GM21723 (cell line): ENCODE measurements around the gene LRRK1.
"Not testable (repeated sequence)": the region's sequence is repeated elsewhere in the genome, so short reads cannot be mapped to it uniquely, and the experiment has no call there.

Source experiments
- ATAC-seq: cut with Tn5 transposase; IDR thresholded peaks from one replicate; pipeline ENCODE4 v1.9.1; 2021; ENCODE audit warnings: mild to moderate bottlenecking, moderate library complexity; ENCODE audit not compliant: unreplicated experiment

The LRRK1 gene

DNA sequence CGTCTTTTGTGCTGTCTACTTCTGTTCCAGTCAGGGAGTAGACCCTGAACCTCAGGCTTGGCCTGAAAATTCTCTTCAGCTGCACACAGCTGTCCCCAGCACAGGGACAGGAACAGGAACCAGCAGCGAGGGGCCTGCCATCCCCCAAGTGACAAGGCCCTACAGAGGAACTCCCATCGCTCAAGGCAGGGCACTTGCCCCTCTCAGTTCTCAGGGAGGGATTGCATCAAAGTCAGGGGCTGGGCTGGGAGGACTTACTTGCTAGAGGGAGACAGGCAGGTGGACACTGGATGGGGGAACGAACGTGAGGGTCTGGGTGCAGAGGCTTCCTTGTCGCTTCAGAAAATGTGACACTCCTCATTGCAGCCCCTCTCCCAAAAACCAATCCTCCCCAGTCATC, 169.1 kb downstream of the LRRK1 start:
- no peak for ATAC-seq

DNA sequence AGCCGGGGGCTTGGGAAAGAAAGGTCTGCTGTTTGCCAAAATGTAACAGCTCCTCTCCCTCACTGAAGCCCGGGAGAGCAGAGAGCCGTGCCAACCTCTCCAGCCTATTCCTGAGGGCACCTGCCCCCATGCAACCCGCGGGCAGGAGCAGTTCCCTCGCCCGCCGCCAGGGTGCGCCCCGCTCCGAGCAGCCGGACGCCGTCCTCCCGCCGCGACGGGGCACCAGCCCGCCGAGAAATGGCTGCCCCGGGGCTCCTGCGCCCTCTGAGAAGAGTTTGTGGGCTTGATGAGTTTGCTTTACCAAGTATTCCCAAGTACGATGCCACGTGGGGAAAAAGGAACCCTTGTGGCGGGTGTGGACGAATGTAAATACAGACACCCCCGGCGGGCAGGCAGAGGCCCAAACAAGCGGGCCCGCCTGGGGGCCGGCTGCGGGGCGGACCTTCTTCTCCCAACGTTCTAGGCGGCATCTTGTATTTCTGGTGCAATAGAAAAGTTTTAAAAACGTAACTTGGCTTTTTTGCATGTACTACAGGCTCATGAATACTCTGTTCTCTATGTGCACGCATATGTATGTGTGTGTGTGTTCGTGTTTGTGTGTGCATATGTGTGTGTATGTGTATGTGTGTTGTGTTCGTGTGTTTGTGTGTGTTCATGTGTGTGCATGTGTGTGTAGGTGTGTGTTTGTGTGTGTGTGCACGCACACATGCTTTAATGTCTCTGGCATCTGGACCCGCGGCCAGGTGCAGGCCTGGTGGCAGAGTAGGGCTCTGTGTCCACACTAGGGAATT, 169.8 kb downstream of the LRRK1 start:
- ATAC-seq = no peak

DNA sequence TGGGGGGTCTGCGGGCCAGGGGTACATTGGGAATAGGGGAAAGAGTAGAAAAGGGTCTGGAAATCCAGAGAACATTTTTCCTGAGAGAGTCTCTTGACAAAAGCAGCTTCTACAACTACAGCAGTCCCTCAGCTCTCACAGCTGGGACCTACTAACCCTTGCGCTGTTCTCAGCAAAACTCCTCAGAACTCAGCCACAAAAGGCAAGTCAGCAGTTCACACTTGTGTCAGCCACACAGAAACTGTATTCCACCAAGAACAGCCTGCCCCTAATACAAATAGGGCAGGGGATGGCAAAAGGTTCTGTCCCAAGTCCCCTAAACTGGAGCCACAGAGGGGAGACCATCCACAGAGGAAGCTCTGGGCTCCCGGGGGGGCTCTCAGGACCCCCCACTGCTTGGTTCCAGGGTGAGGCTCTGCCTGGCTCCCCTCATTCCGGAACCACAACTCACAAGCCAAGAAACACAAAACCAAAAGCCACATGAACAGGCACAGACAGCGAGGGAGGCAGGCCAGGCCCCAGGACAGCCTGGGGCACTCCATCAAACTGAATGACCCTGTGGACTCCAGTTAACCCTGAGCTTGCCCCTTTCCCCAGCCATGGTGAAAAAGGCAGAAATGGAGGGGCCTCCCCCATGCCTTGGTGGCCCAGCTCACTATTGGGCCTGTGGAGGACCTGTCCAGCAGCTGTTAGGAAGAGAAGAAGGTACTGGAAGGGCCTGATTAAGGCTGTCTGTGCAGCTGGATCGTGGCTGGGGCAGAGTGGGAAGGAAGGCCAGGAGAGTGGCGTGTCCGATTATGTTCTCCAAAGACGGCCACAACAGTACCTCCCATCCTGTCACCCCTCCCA, 170.6 kb downstream of the LRRK1 start:
- ATAC-seq = no peak

DNA sequence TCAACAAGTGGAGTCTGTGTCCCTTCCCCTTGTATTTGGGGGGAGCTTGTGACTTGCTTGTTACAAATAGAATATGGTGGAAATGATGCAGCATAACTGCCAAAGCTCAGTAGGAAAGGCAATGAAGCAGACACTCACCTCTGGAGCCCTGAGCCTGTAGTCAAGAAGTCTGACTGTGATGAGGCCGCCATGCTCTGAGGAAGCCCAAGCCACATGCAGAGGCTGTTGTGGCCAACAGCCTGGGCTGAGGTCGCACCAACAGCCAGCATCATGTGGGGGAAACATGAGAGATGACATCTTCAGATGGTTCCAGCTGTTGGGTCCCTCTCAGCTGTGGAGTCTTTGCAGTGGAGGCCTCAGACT, 171.3 kb downstream of the LRRK1 start:
- ATAC-seq = no peak

DNA sequence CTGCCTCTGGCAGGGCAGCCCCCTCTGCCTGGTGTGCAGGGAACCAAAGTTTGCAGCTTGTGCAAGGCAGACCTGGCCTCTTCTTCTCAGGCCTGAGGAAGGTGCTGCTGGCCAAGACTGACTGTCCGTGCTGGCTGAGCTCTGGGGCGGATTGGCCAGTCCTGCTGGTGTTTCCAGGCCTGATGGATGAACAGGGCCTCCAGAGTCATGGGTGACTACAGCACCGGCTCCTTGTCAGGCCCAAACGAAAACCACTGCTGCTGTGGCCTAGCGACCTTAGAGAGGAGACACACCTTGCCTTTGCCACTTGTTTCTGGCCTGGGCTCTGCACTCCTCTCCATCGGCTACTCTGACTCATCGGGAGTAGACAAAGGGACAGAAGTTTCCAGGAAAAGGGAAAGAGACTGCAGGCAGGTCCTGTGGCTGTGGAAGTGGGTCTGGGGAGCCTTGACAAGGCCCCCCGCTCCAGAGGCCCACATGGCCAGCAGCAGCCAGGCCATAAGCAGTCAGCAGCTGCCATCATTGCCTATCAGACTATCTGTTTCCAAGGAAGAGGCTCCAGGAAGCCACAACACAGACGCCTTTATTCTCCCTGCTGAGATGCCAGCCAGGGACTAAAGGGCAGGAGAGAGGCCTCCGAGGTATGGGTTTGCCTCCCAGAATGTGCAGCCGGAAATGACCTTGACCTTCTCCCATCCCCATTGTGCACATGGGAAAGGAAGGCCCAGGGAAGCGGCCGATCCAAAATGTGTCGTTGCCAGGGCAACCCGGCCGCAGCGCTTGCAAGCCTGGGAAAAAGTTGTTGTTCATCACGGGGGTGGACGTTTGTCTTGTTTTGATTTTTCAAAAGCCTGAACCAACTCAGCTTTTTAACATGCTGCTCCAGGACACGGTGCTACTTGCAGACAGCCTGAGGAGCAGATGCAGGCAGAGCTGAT, 172.2 kb downstream of the LRRK1 start:
- no peak for ATAC-seq

DNA sequence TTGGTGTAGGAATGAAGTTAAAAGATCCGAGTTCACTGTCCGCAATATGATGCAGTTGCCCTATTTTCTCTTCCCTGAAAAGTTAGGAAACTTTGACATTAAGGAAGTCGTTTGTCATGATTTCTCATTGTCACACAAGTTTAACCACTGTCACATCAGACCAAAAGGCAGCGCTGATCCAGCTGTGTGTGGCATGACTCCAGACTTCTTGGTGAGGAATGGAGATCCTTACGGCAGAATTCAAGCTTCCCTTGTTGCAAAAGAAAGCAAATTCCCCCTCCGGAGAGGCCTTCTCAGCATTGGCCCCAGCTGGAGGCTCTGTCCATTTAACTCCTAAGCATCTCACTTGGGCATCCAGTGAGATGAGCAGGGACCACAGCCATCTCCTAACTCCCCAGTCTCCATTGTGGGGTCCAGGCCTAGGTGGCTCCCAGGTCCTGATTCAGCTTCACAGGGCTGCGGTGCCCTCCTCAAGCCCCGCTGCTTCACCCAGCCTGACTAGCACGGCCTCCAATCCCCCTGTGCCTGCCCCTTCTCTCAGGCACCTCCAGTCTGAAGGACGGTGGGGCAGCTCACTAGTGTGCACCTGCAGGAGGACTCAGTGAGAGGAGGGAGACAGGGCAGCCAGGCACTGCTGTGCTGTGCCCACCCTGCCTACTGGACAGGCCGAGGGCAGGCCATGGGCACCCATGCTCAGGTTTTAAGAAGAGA, 173.2 kb downstream of the LRRK1 start:
- ATAC-seq = no peak

DNA sequence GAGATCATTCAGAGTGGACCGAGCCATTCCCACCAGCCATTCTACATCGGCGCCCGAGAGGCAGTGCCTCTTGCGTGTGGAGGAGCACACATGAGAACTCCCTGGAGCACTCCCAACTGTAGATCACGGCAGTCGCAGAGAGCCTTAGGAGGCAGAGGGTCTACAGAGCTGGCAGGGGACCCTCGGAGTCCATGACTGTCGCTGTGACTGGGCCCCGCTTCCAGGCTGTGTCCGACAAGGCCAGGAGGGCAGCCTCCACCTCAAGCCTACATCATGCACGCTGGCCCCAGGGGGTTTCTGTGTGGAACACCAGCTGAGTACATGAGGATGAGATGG, 173.7 kb downstream of the LRRK1 start:
- ATAC-seq = no peak

DNA sequence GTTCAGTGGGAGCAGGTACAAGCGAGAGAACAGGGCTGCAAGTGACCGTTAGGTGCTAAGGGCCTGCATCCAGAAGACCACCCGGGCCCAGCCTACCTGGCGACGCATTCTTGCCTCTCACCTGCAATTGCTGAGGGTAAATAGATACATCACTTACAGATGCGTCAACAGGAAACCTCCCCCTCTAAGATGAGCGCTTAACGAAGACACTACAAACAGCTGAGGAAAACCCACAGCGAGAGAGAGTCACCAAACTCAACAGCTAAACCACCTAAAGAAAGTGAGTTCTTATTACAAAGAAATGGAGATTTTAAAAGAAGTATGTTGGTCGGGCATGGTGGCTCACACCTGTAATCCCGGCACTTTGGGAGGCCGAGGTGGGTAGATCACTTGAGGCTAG, 174.8 kb downstream of the LRRK1 start:
- ATAC-seq = no peak

DNA sequence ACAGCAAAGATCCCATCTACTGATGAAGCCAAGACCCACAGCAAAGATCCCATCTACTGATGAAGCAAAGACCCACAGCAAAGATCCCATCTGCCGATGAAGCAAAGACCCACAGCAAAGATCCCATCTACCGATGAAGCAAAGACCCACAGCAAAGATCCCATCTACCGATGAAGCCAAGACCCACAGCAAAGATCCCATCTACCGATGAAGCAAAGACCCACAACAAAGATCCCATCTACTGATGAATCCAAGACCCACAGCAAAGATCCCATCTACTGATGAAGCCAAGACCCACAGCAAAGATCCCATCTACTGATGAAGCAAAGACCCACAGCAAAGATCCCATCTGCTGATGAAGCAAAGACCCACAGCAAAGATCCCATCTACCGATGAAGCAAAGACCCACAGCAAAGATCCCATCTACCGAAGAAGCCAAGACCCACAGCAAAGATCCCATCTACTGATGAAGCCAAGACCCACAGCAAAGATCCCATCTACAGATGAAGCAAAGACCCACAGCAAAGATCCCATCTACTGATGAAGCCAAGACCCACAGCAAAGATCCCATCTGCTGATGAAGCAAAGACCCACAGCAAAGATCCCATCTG, 176.7 kb downstream of the LRRK1 start:
- not testable (repeated sequence) for ATAC-seq

DNA sequence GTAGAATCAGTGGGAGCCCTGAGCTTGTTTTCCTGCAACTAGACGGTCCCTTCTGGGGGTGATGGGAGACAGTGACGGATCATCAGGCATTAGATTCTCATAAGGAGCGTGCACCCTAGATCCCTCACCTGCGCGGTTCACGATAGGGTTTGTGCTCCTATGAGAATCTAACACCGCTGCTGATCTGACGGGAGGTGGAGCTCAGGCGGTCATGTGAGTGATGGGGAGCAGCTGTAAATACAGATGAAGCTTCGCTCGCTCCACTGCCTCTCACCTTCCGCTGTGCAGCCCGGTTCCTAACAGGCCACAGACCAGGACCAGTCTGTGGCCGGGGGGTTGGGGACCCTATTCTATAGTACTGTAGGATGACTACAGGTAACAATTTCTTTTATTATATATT, 178.0 kb downstream of the LRRK1 start:
- no peak for ATAC-seq

DNA sequence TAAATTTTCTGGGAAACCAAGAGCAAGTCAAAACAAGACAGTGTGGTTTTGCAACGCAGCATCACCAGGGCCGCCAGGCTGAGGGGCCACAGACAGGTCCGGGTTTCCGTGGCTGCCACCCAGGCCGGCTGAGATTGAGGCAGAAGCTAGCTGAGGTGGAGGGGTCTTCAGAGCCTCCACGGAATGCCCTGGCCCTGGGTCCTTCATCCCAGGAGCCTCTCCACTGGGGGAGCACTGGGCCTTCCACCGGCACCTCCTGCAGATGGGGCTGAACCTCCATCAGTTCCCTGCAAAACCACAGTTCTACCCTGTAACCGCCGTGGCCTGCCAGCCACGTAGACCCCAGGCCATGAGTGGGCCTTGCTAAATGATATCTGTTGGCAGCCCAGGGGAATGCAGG, 180.0 kb downstream of the LRRK1 start:
- ATAC-seq = no peak

DNA sequence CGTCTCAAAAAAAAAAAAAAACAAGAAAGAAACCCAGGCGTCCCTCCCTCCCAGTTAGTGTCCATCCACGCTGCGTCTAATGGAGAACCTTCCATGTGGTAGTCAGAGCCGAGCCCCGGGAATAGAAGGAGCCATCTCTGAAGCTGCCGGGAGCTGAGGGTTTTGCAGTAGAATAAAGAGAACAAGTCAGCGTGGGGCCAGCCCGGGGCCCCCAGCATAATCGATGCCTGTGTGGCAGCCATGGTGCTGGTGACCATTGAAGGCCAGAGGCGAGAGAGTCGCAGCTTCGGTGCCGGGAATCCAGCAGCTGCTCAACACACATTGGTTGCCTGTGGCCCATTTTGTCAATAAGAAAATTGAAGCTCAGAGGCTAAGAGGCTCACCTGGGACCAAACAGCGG, 181.0 kb downstream of the LRRK1 start:
- ATAC-seq = no peak

DNA sequence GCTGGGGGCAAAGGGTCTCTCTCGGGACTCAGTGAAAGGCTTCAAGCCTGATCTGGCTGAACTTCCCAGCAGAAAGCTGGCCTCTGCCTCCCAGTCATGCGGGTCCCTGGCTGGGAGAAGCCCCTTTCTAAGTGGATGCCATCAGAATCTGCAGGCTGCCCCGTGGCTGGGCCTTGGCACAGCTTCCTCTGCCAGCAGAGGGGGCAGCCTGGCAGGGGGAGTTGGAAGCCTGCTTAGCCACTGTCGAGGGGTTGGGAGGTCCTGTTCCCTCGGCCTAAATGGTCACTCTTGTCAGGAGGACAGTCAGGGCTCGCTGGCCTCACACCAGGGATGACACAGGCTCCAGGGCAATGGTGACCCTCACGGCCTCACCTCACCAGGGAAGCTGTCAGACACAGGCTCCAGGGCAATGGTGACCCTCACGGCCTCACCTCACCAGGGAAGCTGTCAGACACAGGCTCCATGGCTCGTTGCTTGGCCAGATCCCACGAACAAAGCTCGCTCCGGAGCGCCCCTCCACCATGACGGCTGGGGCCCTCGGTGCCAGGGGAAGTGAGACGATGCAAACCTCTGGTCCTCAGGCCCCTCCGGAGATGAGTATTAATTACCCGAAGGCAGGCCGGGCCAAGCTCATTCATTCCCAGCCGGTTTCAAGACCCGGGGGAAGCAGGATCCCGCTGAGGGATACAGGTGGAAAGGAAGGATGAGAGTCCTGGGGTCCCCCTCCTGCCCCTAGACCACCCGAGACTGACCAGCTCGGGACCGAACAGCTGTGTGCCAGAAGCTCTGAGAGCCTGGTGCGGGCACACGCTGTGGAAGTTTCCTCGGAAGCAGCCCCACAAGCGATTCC, 181.7 kb downstream of the LRRK1 start:
- ATAC-seq = no peak

DNA sequence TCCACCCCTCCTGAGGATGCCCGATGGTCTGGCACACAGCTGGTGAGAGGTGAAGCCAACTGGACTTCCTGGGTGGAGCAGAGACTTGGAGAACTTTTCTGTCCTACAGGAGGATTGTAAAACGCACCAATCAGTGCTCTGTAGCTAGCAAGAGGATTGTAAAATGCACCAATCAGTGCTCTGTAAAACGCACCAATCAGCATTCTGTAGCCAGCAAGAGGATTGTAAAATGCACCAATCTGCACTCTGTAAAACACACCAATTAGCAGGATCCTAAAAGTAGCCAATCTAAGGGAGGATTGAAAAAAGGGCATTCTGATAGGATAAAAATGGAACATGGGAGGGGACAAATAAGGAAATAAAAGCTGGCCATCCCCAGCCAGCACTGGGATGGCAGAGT, 182.5 kb downstream of the LRRK1 start:
- ATAC-seq = no peak

DNA sequence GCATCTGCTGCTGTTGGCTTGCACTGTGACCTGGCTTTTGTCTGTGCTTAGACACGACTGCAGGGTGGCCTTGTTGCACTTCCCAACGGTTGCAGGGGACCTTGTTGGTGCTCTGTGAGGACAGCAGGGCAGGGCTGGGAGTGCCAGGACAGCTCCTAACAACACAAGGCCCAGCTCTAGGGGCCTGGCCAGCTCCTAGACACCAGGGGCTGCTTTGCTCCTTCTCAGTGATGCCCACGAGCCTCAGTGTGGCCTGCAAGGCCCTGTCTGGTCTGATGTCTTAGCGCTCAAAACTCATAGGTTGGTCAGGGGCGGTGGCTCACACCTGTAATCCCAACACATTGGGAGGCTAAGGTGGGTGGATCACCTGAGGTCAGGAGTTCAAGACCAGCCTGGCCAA, 183.6 kb downstream of the LRRK1 start:
- no peak for ATAC-seq

DNA sequence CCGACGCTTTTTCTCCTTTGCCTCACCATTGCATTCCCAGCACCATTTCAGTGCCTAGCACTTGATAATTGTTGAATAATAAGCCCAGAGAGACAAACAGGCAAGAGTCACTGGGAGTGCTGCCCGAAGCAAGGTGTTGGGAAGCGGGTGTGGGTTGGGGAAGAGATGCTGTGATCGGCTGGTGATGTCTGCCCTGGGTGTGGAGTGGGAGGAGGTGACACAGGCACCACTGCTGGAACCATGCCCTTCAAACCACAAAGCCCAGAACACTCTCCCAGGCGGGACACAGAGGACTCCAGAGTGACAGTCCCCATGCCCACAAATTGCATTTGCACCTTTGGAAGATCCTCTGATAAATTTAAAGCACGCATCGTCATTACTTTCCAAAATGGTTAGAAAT, 184.4 kb downstream of the LRRK1 start:
- no peak for ATAC-seq

DNA sequence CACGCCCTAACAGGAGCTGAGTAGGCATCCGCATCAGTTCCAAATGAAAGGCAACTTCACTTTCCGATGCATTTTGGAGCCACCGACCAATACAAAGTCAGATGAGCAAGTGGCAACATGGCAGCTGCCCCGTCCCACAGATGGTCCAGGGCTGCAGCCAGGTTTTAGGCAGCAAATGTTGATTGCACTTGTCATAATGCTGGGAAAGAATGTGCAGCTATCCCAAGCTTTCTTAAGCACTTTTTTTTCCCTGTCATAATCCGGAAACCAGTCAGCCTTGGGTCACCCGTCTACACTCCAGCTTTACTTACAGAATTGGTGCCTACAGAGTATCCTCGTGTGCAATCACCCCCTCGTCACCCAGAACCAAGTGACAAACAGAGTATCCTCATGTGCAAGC, 185.0 kb downstream of the LRRK1 start:
- ATAC-seq = no peak

DNA sequence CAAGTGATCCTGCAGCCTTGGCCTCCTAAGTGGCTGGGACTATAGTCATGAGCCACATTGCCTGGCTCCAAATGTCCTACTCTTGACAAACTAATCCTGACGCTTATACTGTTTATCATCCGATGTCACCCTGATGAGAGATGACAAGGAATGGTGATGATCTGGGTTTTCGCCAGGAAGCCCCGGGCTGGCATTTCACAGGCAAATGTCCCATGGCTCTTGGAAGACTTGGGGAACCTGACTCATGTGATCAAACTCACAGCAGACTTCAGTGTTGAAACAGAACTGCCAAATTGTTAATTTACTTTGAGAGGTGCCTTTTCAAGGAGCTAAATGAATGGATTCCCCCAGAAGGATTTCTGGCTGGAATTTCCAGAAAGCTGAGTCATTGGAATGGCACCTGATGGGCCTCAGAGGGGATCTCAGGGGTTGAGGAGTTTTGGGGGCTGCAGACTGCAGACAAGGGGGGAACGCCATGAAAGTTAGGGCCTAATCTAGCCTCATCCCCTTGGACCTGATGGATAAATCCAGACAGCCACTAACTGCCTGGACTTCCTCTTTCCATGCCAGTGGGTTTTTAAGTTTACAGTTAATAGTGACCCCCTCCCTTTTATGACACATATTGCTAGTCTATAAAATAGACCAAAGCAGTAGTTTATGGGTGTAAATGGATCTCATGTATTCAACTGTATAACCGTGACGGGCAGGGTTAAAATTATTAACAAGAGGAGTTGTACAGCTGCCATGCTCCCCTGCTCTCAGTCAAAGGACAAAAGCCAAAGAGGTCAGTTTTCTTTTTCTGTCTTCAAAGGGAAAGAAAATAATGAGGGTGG, 186.1 kb downstream of the LRRK1 start:
- no peak for ATAC-seq

DNA sequence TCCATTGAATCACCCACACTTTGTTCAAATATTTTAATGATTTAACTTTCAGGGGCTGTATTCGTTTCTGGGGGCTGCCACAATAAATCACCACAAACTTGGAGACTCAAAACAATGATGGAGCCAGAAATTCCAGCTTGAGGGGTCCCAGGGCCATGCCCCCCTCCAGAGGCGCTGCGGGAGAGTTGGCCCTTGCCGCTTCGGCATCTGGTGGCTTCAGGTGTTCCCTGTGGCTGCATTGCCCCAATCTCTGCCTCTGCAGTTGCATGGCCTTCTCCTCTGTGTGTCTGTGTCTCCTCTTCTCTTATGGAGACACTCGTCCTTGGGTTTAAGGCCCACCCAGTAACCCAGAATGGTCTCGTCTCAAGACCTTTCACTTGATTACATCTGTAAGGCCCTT, 187.9 kb downstream of the LRRK1 start:
- ATAC-seq = no peak
